ENCODE data around the gene ATP1A3.

GRCh38 chr19:41941410-41942202 lies 52.4 kb downstream of the ATP1A3 start:
- TF ChIP-seq ZNF274 (IDR thresholded peaks at IDR 0.05; ENCODE audit: low read depth, low read length) (no peak), SUZ12 (IDR thresholded peaks at IDR 0.05; ENCODE audit: extremely low read depth, insufficient read depth, insufficient read length) (no peak), YY1 (IDR thresholded peaks at IDR 0.05; ENCODE audit: insufficient read depth, insufficient read length) (no peak)
